K562 (cell line): ENCODE results near the gene APOM. TPM values are rescaled to one million over a fixed set of nuclear protein-coding genes. Genes with fewer than 3 reads are reported as not detected.
A peak's percentile ranks its signal among the peaks of the same experiment; 100 is the strongest.

Experiments used
- ATF4 ChIP-seq: fragments of 450-650 bp; formaldehyde crosslinking; IDR thresholded peaks from 2 replicates; pipeline ENCODE4 v1.4.0; 2022; ENCODE audit warnings: mild to moderate bottlenecking, moderate library complexity
- CREB3L1 ChIP-seq: fragments of 450-650 bp; IDR thresholded peaks from 2 replicates; pipeline ENCODE4 v1.6.1; 2014; ENCODE audit warnings: low read depth, mild to moderate bottlenecking, moderate library complexity, borderline replicate concordance
- DMBX1 ChIP-seq: fragments of 250-450 bp; sonication (Bioruptor Pico); IDR thresholded peaks from 2 replicates; pipeline ENCODE4 v1.8.0; 2022; ENCODE audit warnings: inconsistent platforms, mild to moderate bottlenecking, moderate library complexity, borderline replicate concordance
- FOXJ3 ChIP-seq: sonication (generic); formaldehyde crosslinking; IDR thresholded peaks from 2 replicates; pipeline ENCODE4 v1.4.0; 2020; ENCODE audit warnings: mild to moderate bottlenecking, missing genetic modification reagents
- HDGF ChIP-seq: fragments of 450-650 bp; IDR thresholded peaks from 2 replicates; pipeline ENCODE4 v1.6.1; 2016
- JUND ChIP-seq, 2 experiments: IDR thresholded peaks; 2 replicates in 1 of 2; 3 replicates in 1 of 2; pipeline ENCODE4 v1.6.1; 2011; ENCODE audit warnings: borderline replicate concordance in 2 of 2, low read depth in 2 of 2, low read length in 2 of 2, improper control_type of control experiment in 1 of 2, missing biosample characterization in 1 of 2, missing genetic modification characterization in 1 of 2, missing genetic modification reagents in 1 of 2
- MAZ ChIP-seq, 2 experiments: fragments of 450-650 bp in 1 of 2; sonication (generic) in 1 of 2; formaldehyde crosslinking; IDR thresholded peaks in 1 of 2; conservative IDR thresholded peaks in 1 of 2; 2 replicates each; pipeline versions ENCODE4 v1.4.0 to v1.5.0; 2020; ENCODE audit warnings: mild to moderate bottlenecking in 1 of 2, missing genetic modification reagents in 1 of 2
- MNT ChIP-seq, 2 experiments: fragments of 450-650 bp; conservative IDR thresholded peaks; 2 replicates each; pipeline ENCODE4 v1.6.1; 2017; ENCODE audit warnings: mild to moderate bottlenecking in 2 of 2, moderate library complexity in 2 of 2
- MTA1 ChIP-seq: fragments of 450-650 bp; IDR thresholded peaks from 2 replicates; pipeline ENCODE4 v1.6.1; 2017; ENCODE audit warnings: borderline replicate concordance
- NR1H2 ChIP-seq: sonication (generic); formaldehyde crosslinking; IDR thresholded peaks from 2 replicates; pipeline ENCODE4 v1.4.0; 2020; ENCODE audit warnings: mild to moderate bottlenecking, missing genetic modification reagents
- RREB1 ChIP-seq: fragments of 250-450 bp; sonication (Bioruptor Pico); IDR thresholded peaks from 2 replicates; pipeline ENCODE4 v1.4.0; 2020
- SMAD1 ChIP-seq: fragments of 150-350 bp; IDR thresholded peaks from 2 replicates; pipeline ENCODE4 v1.6.1; 2014; ENCODE audit warnings: low read length, low read depth; ENCODE audit not compliant: partially characterized antibody
- SPI1 ChIP-seq: IDR thresholded peaks from 2 replicates; pipeline ENCODE4 v1.6.1; 2011; ENCODE audit warnings: low read depth, low read length, control low read depth, borderline replicate concordance
- ZNF263 ChIP-seq: sonication (generic); formaldehyde crosslinking; IDR thresholded peaks from 2 replicates; pipeline ENCODE4 v1.8.0; 2022; ENCODE audit warnings: mild to moderate bottlenecking, missing genetic modification reagents, borderline replicate concordance
- ZNF780A ChIP-seq: fragments of 250-450 bp; sonication (Bioruptor Pico); IDR thresholded peaks from 2 replicates; pipeline ENCODE4 v1.5.0; 2021; ENCODE audit warnings: mild to moderate bottlenecking
- polyA plus RNA-seq, 8 experiments: library from polyadenylated mRNA; depleted of rRNA in 4 of 8; stranded (reverse) in 5 of 8; unstranded in 3 of 8; fragments of >200 nt; fragmentation: Nextera tagmentation in 2 of 8; fragmentation: Illumina TruSeq in 1 of 8; extraction: Ambion mirVana in 2 of 8; extraction: Trizol in 1 of 8; gene quantifications; 2 replicates each; pipeline versions ENCODE4 v1.2.1 to v1.2.3, GENCODE V29; 2011 to 2014; ENCODE audit warnings: inconsistent platforms in 1 of 8, missing spikeins in 1 of 8
- total RNA-seq, 7 experiments: library from RNA; depleted of rRNA in 6 of 7; stranded (reverse); fragments of >200 nt in 6 of 7; fragmentation: Illumina TruSeq in 2 of 7; extraction: Trizol in 2 of 7; gene quantifications; 2 replicates each; pipeline versions ENCODE4 v1.2.1 to v1.2.3, GENCODE V29; 2011 to 2021; ENCODE audit warnings: low replicate concordance in 1 of 7

APOM gene
- total and polyA plus RNA-seq, 9 of the 15 experiments (the other 6 are each of a cell fraction or from before 2014, with no cell fraction given): 5.7 to 24.3 (median 10.4) TPM

- TF ChIP-seq ATF4 (CRISPR knock-in tag): peak; percentile 11; the same call in 1 of the 2 replicates
- peak; percentile 71 for TF ChIP-seq JUND (IDR thresholded peaks at IDR 0.05; ENCODE audit: borderline replicate concordance, low read depth, low read length)
- no peak; the same call in 2 of the 3 replicates for TF ChIP-seq JUND (tag; IDR thresholded peaks at IDR 0.05; ENCODE audit: borderline replicate concordance, low read depth, low read length)
- 0 out of 2 replicates have a peak, but pooled peaks have one; percentile 59 for TF ChIP-seq DMBX1
- TF ChIP-seq FOXJ3 (CRISPR knock-in tag): 0 out of 2 replicates have a peak, but pooled peaks have one; percentile 6
- TF ChIP-seq SPI1: peak; percentile 69
- no peak for TF ChIP-seq CREB3L1
- TF ChIP-seq SMAD1: peak; percentile 22
- peak; percentile 78; the same call in 1 of the 2 replicates for TF ChIP-seq HDGF
- no peak for TF ChIP-seq ZNF780A (CRISPR knock-in tag)
- TF ChIP-seq MAZ (CRISPR knock-in tag; conservative IDR thresholded peaks at IDR 0.05 in 1 of 2, IDR thresholded peaks at IDR 0.05 in 1 of 2): peak; percentile 28 to 71; a peak in 2 of 4 replicates
- no peak for TF ChIP-seq MTA1
- TF ChIP-seq RREB1: peak; percentile 24; the same call in 1 of the 2 replicates
- peak; percentile 74 for TF ChIP-seq ZNF263 (CRISPR knock-in tag)
- TF ChIP-seq MNT (conservative IDR thresholded peaks at IDR 0.05): peak in 1 of 2 experiments; percentile 21; a peak in 1 of 4 replicates
- peak; percentile 35; the same call in 1 of the 2 replicates for TF ChIP-seq NR1H2 (CRISPR knock-in tag)
These were observed 24.8 kb downstream of the APOM start, which contains the start of gene LY6G5C (continued) for GRCh38 chr6:31680226-31681134.
